Fibroblast of skin of right quadriceps (primary cell): ENCODE measurements around the gene CTSD.

Experiments
- DNase-seq: peaks from one replicate; pipeline ENCODE4 v3.0.0-alpha.2; 2013

CTSD gene

GRCh38 chr11:1719781-1720180 is 43.9 kb downstream of the CTSD start:
- DNase-seq = no peak

DNA sequence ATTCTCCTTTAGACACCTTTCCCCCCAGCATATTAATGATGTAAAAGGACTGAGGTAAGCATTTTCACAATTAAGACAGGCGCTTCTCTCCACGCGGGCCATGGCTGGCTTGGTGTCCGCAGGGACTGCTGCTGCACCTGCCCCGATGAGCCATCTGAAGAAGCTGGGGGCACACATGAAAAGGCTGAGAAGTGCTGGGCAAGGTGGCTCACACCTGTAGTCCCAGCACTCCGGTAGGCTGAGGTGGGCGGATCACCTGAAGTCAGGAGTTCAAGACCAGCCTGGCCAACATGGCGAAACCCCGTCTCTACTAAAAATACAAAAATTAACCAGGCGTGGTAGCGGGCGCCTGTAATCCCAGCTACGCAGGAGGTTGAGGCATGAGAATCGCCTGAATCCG is 45.4 kb downstream of the CTSD start:
- DNase-seq = no peak

- no peak for DNase-seq
Observed at GRCh38 chr11:1717745-1718144, 46.0 kb downstream of the CTSD start.

DNA sequence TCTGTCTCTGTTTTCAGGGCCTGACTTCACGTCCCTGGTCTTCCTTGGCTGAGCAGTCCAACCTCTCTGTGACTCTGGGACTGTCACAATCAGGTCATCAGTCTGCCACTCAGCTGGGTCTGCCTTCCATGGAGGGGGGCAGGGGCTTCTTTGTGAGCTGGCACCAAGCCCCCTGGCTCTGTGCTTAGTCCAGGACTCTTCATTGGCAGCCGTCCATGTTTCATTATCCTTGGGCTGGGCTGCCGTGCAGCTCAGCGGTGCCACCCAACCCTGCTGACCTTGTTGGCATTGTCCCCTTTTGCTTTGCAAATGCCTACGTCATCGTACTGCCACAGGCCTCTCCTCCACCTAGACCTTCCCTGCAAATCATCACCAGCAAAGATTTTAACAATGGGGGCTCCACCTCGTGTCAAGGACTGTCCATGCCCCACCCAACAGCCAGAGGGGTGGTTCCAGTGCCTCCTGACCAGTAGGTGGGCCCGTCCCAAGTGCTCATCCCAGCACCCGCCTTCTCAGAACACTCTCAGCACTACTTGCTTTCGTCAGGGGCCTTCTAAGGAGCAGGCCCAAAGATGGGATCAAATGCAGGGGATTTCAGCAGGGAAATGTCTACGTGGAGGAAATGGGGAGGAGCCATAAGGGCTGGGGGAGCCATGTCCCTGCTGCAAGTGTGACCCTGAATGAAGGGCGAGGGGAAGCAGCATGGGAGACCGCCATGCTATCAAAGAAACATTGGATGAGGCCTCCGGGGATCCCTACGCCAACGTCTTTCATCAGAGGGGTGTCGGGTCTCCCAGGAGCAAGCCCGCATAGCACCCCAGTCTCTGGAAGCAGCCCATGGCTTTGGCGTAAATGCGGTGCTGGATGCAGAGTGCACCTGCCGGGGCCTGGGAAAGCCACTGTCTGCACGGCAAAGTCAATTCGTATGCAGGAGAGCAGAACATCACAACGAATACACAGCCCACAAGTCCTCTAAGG is 48.5 kb downstream of the CTSD start:
- DNase-seq = no peak

DNA sequence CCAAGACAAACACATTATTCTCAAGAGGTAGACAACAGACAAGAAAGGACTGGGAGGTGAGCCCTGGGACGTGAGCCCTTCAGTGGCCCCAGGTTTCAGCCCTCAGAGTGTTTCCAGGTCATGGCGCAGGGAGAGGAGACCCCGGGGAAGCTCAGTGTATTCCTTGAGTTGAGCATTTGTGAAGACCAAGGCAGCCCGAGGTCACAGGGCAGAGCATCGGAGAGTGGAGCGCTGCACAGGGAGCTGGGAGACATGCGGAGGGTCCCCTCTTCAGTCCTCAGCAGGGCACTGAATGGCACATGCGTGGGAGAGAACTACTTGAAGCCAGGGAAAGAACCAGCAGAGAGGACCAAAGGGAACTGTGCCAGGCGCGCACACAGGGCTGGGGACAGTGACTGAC is 55.0 kb downstream of the CTSD start:
- DNase-seq = no peak

DNA sequence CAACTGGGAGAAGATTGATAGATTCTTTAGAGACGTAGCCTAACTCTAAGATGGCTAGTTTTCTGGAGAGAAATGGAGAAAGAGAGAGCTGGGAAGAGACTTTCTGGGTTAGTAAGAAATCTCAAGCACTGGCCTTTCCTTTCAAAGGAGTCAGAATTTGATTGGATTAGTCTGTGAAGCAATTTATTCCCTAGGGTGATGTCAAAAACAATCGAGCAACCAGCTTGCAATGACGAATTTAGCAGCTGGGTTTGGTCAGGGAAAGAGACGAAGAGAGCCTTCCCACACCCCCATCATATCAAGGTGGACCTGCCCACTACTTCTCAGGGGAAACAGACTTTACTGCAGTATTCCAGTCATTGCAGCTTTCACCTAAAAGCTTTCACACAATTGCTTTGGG is 56.0 kb downstream of the CTSD start:
- DNase-seq = no peak

GRCh38 chr11:1706634-1707400 is 56.9 kb downstream of the CTSD start:
- no peak for DNase-seq

- DNase-seq = no peak
Observed at GRCh38 chr11:1705126-1706052, 58.3 kb downstream of the CTSD start.

DNA sequence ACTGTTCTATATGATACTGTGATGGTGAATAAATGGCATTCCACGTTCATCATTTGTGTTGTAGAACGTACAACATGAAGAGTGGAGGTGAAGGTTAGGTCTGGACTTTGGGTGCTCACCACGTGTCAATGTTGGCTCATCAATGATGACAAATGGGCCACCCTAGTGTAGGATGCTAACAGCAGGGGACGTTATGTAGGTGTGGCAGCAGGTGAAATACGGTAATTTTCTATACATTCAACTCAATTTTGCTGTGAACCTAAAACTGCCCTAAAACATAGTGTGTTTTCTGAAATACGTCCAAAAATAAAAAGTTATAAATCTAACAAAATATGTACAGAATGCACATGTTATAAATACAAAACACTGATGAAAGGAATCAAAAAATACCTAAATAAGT is 60.6 kb downstream of the CTSD start:
- no peak for DNase-seq
